Right ventricle myocardium superior (tissue), 1 donor: Measurements from ENCODE around the gene DUSP7. TPM values are rescaled to one million over a fixed set of nuclear protein-coding genes. Genes with fewer than 3 reads are reported as not detected.

ENCODE experiments used
- ATAC-seq: fragments of 200-7000 bp; cut with Tn5 transposase; one replicate; pipeline ENCODE4 v1.9.1; 2020; ENCODE audit warnings: mild to moderate bottlenecking; ENCODE audit not compliant: poor library complexity
- DNase-seq: peaks from one replicate; pipeline ENCODE4 v3.0.0-alpha.2; 2020
- intact Hi-C: fragments of 100-400 bp; cut with DNase I; formaldehyde crosslinking; loops from one replicate; pipeline ENCODE4 v1.11.2; 2022
- long read RNA-seq: library from polyadenylated mRNA; unstranded; transcript quantifications from one replicate; pipeline ENCODE4 v2.0.0, GENCODE V29; 2021
- total RNA-seq: library from RNA; stranded (reverse); fragmentation: NEBNext Ultra II Directional; extraction: Animal tissue kit (Norgen Biotek cat#: 25700); gene quantifications from one replicate; pipeline ENCODE4 v1.2.1, GENCODE V29; 2021
- donor health status: DM: no; HTN: yes; CAD: no; lungs with severe emphysema.

The DUSP7 gene
- total RNA-seq = 23.2 TPM
- long read RNA-seq, transcript DUSP7-202 (3 exons, 3,340 nt) = major isoform, 8 of 66 reads
- long read RNA-seq, partial matches to known transcripts = 57 of 66 reads
- long read RNA-seq, other reads (novel, unspliced or antisense) = 1 of 66 reads

GRCh38 chr3:52056521-52056967, at the start of gene DUSP7:
Gene DUSP7, minus strand, starts transcription at chr3:52056571. Its CDS starts 205 bp downstream, at chr3:52056366.
- DNase-seq (peak; percentile 85), ATAC-seq (peak; percentile 72)
- intact Hi-C loops = no loop called here

- ATAC-seq = no peak
- peak; percentile 1 for DNase-seq
- intact Hi-C loops = loop anchor here (5.0 kb wide), 1 partner anchor 33 kb away; no protein-coding TSS in a partner anchor
These were observed 48.6 kb upstream of the DUSP7 start for GRCh38 chr3:52104684-52105640.

GRCh38 chr3:52102934-52103333, 46.6 kb upstream of the DUSP7 start:
- DNase-seq = no peak
- intact Hi-C loops = no loop called here
- no peak for ATAC-seq

GRCh38 chr3:52099001-52099401, 42.6 kb upstream of the DUSP7 start:
- peak; percentile 70 for ATAC-seq
- intact Hi-C loops = no loop called here
- peak; percentile 40 for DNase-seq

- DNase-seq (peak; percentile 11), ATAC-seq (no peak)
- intact Hi-C loops = no loop called here
These were observed 41.6 kb upstream of the DUSP7 start for GRCh38 chr3:52097851-52098507.

- intact Hi-C loops = no loop called here
- ATAC-seq (no peak), DNase-seq (peak; percentile 8)
These were observed 39.8 kb upstream of the DUSP7 start for GRCh38 chr3:52095990-52096775.

- DNase-seq (peak; percentile 37), ATAC-seq (no peak)
- intact Hi-C loops = no loop called here
These were observed 38.5 kb upstream of the DUSP7 start for GRCh38 chr3:52094571-52095485.

GRCh38 chr3:52093756-52094545, 37.6 kb upstream of the DUSP7 start:
- peak; percentile 36 for DNase-seq
- intact Hi-C loops = no loop called here
- ATAC-seq = no peak

- intact Hi-C loops = no loop called here
- DNase-seq (peak; percentile 32), ATAC-seq (no peak)
These were observed 36.5 kb upstream of the DUSP7 start for GRCh38 chr3:52092891-52093290.

GRCh38 chr3:52092271-52092660, 35.9 kb upstream of the DUSP7 start:
- DNase-seq = peak; percentile 16

GRCh38 chr3:52091586-52092270, 35.4 kb upstream of the DUSP7 start:
- ATAC-seq (peak; percentile 40), DNase-seq (peak; percentile 27)
- intact Hi-C loops = no loop called here

More at GRCh38 chr3:52092271-52092660, 35.9 kb upstream of the DUSP7 start:
- ATAC-seq = no peak
- intact Hi-C loops = no loop called here

- DNase-seq = peak; percentile 17
- intact Hi-C loops = no loop called here
These were observed 34.6 kb upstream of the DUSP7 start for GRCh38 chr3:52090933-52091468.

GRCh38 chr3:52090131-52090932, 34.0 kb upstream of the DUSP7 start:
- intact Hi-C loops = no loop called here
- ATAC-seq (no peak), DNase-seq (peak; percentile 51)

More at GRCh38 chr3:52090933-52091468, 34.6 kb upstream of the DUSP7 start:
- no peak for ATAC-seq

- intact Hi-C loops = no loop called here
- DNase-seq (peak; percentile 13), ATAC-seq (no peak)
These were observed 33.3 kb upstream of the DUSP7 start for GRCh38 chr3:52089691-52090090.
